HG03139 (cell line): ENCODE results near the gene OGDH.

Experiments used
- ATAC-seq: cut with Tn5 transposase; IDR thresholded peaks from one replicate; pipeline ENCODE4 v1.9.1; 2021; ENCODE audit not compliant: unreplicated experiment

OGDH gene

GRCh38 chr7:44618045-44618444, 11.6 kb downstream of the OGDH start:
- ATAC-seq, result no peak

GRCh38 chr7:44618753-44619152, 12.3 kb downstream of the OGDH start:
- no peak for ATAC-seq

- no peak for ATAC-seq
Observed at GRCh38 chr7:44621034-44621749, 14.8 kb downstream of the OGDH start.

GRCh38 chr7:44621750-44622103, 15.3 kb downstream of the OGDH start:
- no peak for ATAC-seq

GRCh38 chr7:44622342-44623151, 16.1 kb downstream of the OGDH start:
- ATAC-seq, result peak; percentile 51

GRCh38 chr7:44624318-44624717, 17.9 kb downstream of the OGDH start:
- ATAC-seq, result no peak

GRCh38 chr7:44625526-44626471, 19.4 kb downstream of the OGDH start:
- no peak for ATAC-seq

GRCh38 chr7:44626620-44627019, 20.2 kb downstream of the OGDH start:
- ATAC-seq, result no peak

GRCh38 chr7:44629829-44630522, 23.5 kb downstream of the OGDH start:
- no peak for ATAC-seq

GRCh38 chr7:44630792-44631457, 24.5 kb downstream of the OGDH start:
- no peak for ATAC-seq

- no peak for ATAC-seq
Observed at GRCh38 chr7:44631458-44632115, 25.2 kb downstream of the OGDH start.

GRCh38 chr7:44632196-44632595, 25.8 kb downstream of the OGDH start:
- no peak for ATAC-seq

GRCh38 chr7:44633254-44634186, 27.1 kb downstream of the OGDH start:
- ATAC-seq, result peak; percentile 47

GRCh38 chr7:44634187-44634838, 27.9 kb downstream of the OGDH start:
- ATAC-seq, result no peak

GRCh38 chr7:44634839-44635591, 28.6 kb downstream of the OGDH start:
- ATAC-seq, result no peak

- no peak for ATAC-seq
Observed at GRCh38 chr7:44636041-44636584, 29.7 kb downstream of the OGDH start.

- ATAC-seq, result no peak
Observed at GRCh38 chr7:44636926-44637325, 30.5 kb downstream of the OGDH start.
